H1 (cell line): ENCODE measurements around the gene SYNPO.

ENCODE experiments used
- CBX5 ChIP-seq: fragments of 300-800, 300-1000 bp; sonication (generic); IDR thresholded peaks from 2 replicates; pipeline ENCODE4 v1.7.1; 2016; ENCODE audit warnings: antibody characterized with exemption, low read length, low read depth
- CTCF ChIP-seq, 3 experiments: IDR thresholded peaks; 1 replicate in 2 of 3; 2 replicates in 1 of 3; pipeline versions ENCODE4 v1.5.1 to v1.6.1; 2011; ENCODE audit warnings: low read length in 3 of 3, mild to moderate bottlenecking in 3 of 3, inconsistent platforms in 2 of 3, low read depth in 1 of 3, moderate library complexity in 1 of 3; ENCODE audit not compliant: insufficient read depth in 1 of 3; ENCODE audit errors: control extremely low read depth in 1 of 3
- KDM5A ChIP-seq: fragments of 200-600 bp; IDR thresholded peaks from 2 replicates; pipeline ENCODE4 v1.7.1; 2012; ENCODE audit warnings: mild to moderate bottlenecking, low read length, inconsistent platforms, mixed read lengths
- POLR2AphosphoS5 ChIP-seq: IDR thresholded peaks from 2 replicates; pipeline ENCODE4 v1.6.1; 2011; ENCODE audit warnings: low read depth, low read length
- RFX5 ChIP-seq: IDR thresholded peaks from 2 replicates; pipeline ENCODE4 v1.6.1; 2011; ENCODE audit warnings: low read depth, low read length, improper control_type of control experiment, borderline replicate concordance
- SIN3A ChIP-seq, 2 experiments: IDR thresholded peaks in 1 of 2; conservative IDR thresholded peaks in 1 of 2; 2 replicates each; pipeline ENCODE4 v1.6.1; 2011 to 2012; ENCODE audit warnings: low read length in 2 of 2, improper control_type of control experiment in 1 of 2, low read depth in 1 of 2, mild to moderate bottlenecking in 1 of 2
- SP1 ChIP-seq: IDR thresholded peaks from 2 replicates; pipeline ENCODE4 v1.6.1; 2011; ENCODE audit warnings: low read depth, low read length
- TAF1 ChIP-seq: IDR thresholded peaks from 2 replicates; pipeline ENCODE4 v1.6.1; 2011; ENCODE audit warnings: mild to moderate bottlenecking, low read depth, low read length
- YY1 ChIP-seq: IDR thresholded peaks from 2 replicates; pipeline ENCODE4 v1.6.1; 2011; ENCODE audit warnings: low read depth, mild to moderate bottlenecking, low read length

- TF ChIP-seq SIN3A (conservative IDR thresholded peaks at IDR 0.05 in 1 of 2, IDR thresholded peaks at IDR 0.05 in 1 of 2; ENCODE audit: low read depth in 1 of 2, low read length in 2 of 2), result no peak
- TF ChIP-seq CTCF (IDR thresholded peaks at IDR 0.05; ENCODE audit: control extremely low read depth in 1 of 3, insufficient read depth in 1 of 3, low read depth in 1 of 3, low read length in 3 of 3), result no peak
- TF ChIP-seq SP1, result no peak
- TF ChIP-seq RFX5, result no peak
- no peak for TF ChIP-seq YY1
- TF ChIP-seq POLR2AphosphoS5, result no peak
- TF ChIP-seq CBX5, result no peak
- no peak for TF ChIP-seq KDM5A
- no peak for TF ChIP-seq TAF1
Observed at GRCh38 chr5:150649108-150650020, 8.9 kb downstream of the SYNPO start.
